ENCODE data around the gene NFE2L2. TPM values are rescaled to one million over a fixed set of nuclear protein-coding genes. Genes with fewer than 3 reads are reported as not detected.

The NFE2L2 gene
- total and polyA plus RNA-seq, 2 donors (not counting 3 experiments of a cell fraction or from before 2014, with no cell fraction given): 57.1 to 66.2 TPM

DNA sequence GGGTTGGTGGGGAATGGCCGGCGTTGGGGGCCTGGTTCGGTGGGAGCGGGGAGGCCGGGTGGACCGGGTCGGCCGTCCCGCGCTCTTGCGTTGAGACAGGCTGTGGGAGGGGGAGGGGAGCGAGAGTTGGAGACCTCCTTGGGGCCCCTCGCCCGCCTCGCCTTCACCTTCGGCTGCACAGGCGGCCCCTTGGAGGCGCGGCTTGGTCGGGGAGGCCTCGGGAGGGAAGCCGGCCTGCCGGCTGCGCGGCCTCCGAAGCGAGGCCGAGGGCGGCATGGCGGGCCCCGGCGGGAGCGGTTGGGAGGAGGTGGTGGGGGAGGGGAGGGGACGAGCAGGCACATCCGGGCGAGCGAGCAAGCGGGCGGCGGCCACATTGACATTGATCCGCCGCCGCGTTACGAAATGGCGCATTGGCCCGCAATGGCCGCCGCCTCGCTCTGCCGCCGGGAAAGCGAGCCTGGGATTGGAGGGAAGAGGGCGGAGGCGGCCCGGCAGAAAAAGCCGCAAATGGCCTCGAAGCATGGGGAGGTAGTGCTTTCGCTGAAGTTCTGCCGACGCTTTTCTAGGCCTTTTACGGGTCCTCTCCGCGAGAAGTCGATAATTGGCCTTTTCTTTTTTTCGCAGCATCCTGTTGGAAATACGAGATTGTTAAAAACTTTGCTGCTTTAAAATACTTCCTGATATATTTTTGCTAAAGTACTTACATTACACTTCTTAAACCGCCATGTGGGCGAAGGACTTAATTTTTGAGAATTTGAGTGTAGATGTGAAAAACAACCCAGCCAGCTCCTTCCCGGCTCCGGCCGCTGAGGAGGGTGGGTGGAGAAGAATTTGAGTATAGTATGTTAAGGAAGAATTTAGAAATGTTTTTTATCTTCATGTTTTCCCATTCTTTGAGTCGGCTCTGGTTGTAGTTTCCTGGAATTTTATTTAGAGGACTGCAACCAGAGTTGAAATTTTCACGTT, 51.4 kb downstream of the NFE2L2 start:
- FAIRE-seq (peak; percentile 67), DNase-seq (ENCODE audit: low read depth, low spot score) (peak; percentile 85)
- Histone ChIP-seq H3K9me1 (replicated peaks; ENCODE audit: control insufficient read depth, extremely low read depth, insufficient read depth, low read length) (no peaks in the 10 kb centered on the region), H3K9ac (replicated peaks; ENCODE audit: extremely low read depth, insufficient read depth, low read length) (peak overlapping the region; percentile 100), H3K4me2 (ENCODE audit: insufficient read depth, low read length) (peak overlapping the region; percentile 100), H3K4me3 (replicated peaks in 1 of 3; ENCODE audit: insufficient read depth in 1 of 3, low read depth in 1 of 3, low read length in 3 of 3) (peak overlapping the region; percentile 99 to 100 (median 100)), H3K79me2 (ENCODE audit: control insufficient read depth, insufficient read depth, low read length) (peaks cover 61% of the 10 kb centered on the region), H3K27ac (ENCODE audit: insufficient read depth, low read depth, low read length) (peak overlapping the region; percentile 100), H3K9me3 (replicated peaks; ENCODE audit: control insufficient read depth, insufficient read depth, low read length) (no peaks in the 10 kb centered on the region), H3K36me3 (ENCODE audit: control insufficient read depth in 2 of 2, extremely low read depth in 1 of 2, insufficient read depth in 2 of 2, low read length in 2 of 2) (peaks cover 5 to 26% of the 10 kb centered on the region in 2 experiments), H2AFZ (ENCODE audit: low read depth, low read length) (no peak overlapping the region), H3K4me1 (ENCODE audit: control insufficient read depth, extremely low read depth, insufficient read depth, low read length) (peaks cover 33% of the 10 kb centered on the region), H4K20me1 (replicated peaks; ENCODE audit: control insufficient read depth, extremely low read depth, insufficient read depth, low read length) (peaks cover 23% of the 10 kb centered on the region), H3K27me3 (ENCODE audit: control insufficient read depth in 2 of 2, insufficient read depth in 2 of 2, low read length in 2 of 2) (no peaks in the 10 kb centered on the region)
- dilution Hi-C loops (cut with MboI; ENCODE audit: extremely low pct_ligation_motif_present, low sequenced_read_pairs): no loop called here
- CTCF ChIA-PET: interaction anchor here (0.6 to 5.0 kb wide), 5 partner anchors 11 to 50 kb away, joined by 3 to 44 read pairs (median 6); no protein-coding TSS in a partner anchor
- intact Hi-C loops (cut with micrococcal nuclease): loop anchor here (1.0 to 5.0 kb wide), 10 partner anchors 29 to 1082 kb away; no protein-coding TSS in a partner anchor
- TF ChIP-seq JUN (IDR thresholded peaks at IDR 0.05; ENCODE audit: borderline replicate concordance, insufficient read depth, insufficient read length, low read depth): no peak
- no peak for TF ChIP-seq FOS (IDR thresholded peaks at IDR 0.05; ENCODE audit: borderline replicate concordance, insufficient read depth, low read length)
- TF ChIP-seq, protein P1, sequence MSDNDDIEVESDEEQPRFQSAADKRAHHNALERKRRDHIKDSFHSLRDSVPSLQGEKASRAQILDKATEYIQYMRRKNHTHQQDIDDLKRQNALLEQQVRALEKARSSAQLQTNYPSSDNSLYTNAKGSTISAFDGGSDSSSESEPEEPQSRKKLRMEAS (IDR thresholded peaks at IDR 0.05; ENCODE audit: insufficient read depth, insufficient read length): peak; percentile 25
- peak; percentile 26 for TF ChIP-seq POLR2A (IDR thresholded peaks at IDR 0.05; ENCODE audit: low read depth, low read length)
- peak; percentile 44 for TF ChIP-seq POLR2AphosphoS5 (IDR thresholded peaks at IDR 0.05; ENCODE audit: insufficient read depth, low read depth, low read length)
- peak; percentile 82 for TF ChIP-seq MYC (IDR thresholded peaks at IDR 0.05; ENCODE audit: low read depth, low read length)
- no TSS peak for BruUV-seq (replicated peaks)
- POLR2A ChIA-PET: interaction anchor here (1.7 kb wide), 1 partner anchor 51 kb away, joined by 12 read pairs; the partner anchor contains the start of gene NFE2L2
